ENCODE measurements around the gene PCGF3.

DNA sequence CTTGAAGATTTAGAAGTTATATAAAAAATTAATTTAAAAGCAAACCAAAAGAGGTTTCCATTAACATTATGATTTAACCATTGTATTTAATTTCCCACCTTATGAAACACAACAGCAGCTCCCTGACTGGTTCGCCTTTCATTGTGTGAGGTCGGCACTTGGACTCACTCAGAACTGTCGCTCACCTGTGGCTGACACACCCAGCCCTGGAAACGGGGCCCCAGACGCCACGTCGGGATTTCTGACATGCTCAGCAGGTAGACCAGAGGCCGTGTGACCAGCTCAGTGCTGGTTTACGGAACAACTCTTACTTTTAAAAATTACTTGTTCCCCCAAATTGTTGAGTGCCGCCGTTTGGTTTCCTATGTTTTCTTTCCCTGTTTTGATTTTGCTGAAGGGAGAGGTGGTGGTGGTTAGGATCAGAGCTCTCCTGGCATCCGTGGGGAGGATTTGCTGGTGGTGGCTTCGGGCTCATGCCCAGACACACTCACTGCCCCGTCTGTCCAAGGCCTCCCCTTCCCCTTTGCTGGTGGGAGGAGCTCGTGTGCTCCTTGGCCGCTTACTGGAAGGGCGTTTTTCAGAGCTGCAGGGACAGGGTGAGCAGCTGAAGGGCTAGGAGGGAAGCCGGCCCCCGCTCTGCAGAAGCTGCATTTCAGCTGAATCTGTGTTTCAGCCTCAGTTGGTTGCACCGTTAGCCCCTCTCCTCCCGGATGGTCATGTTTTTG, 61.1 kb downstream of the PCGF3 start:
- TF ChIP-seq, protein P1, sequence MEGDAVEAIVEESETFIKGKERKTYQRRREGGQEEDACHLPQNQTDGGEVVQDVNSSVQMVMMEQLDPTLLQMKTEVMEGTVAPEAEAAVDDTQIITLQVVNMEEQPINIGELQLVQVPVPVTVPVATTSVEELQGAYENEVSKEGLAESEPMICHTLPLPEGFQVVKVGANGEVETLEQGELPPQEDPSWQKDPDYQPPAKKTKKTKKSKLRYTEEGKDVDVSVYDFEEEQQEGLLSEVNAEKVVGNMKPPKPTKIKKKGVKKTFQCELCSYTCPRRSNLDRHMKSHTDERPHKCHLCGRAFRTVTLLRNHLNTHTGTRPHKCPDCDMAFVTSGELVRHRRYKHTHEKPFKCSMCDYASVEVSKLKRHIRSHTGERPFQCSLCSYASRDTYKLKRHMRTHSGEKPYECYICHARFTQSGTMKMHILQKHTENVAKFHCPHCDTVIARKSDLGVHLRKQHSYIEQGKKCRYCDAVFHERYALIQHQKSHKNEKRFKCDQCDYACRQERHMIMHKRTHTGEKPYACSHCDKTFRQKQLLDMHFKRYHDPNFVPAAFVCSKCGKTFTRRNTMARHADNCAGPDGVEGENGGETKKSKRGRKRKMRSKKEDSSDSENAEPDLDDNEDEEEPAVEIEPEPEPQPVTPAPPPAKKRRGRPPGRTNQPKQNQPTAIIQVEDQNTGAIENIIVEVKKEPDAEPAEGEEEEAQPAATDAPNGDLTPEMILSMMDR (IDR thresholded peaks at IDR 0.05; ENCODE audit: insufficient read depth, low read length, poor library complexity, severe bottlenecking) = no peak
- TF ChIP-seq EZH2phosphoT487 (conservative IDR thresholded peaks at IDR 0.05; ENCODE audit: low read length) = no peak
